ENCODE measurements around the gene ARHGDIG. TPM values are rescaled to one million over a fixed set of nuclear protein-coding genes. Genes with fewer than 3 reads are reported as not detected.
A peak's percentile ranks its signal among the peaks of the same experiment; 100 is the strongest.

ARHGDIG gene
- total and polyA plus RNA-seq, 2 experiments from 2014 or later = 0.78 to 1.0 TPM

DNA sequence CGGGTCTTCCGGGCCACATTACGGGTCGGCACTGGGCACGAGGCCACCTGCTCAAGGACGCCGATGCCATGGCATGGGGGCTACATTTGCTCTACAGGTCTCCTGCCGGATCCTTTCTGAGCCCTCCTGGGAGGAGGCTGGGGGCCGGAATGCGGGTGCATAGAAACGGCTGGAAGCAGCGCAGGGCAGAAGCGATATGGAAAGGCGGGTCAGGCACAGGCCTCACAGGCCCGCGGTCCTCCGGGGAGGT, 43.7 kb downstream of the ARHGDIG start:
- H3K36me3 Mint-ChIP-seq (ENCODE audit: low read depth) = peaks cover 5% of the 10 kb centered on the region; the same call in 2 of the 3 replicates
- Histone ChIP-seq H3K36me3 (ENCODE audit: insufficient read depth) (no peaks in the 10 kb centered on the region), H2AFZ (no peak overlapping the region), H3K27me3 (ENCODE audit: insufficient read depth) (no peaks in the 10 kb centered on the region), H3K4me1 (ENCODE audit: insufficient read depth) (peaks cover 4% of the 10 kb centered on the region; the same call in 1 of the 2 replicates), H3F3A (replicated peaks; ENCODE audit: low read depth) (peaks cover 3% of the 10 kb centered on the region; the same call in 1 of the 2 replicates), H4K20me1 (replicated peaks; ENCODE audit: insufficient read depth) (peaks cover 31% of the 10 kb centered on the region), H3K79me2 (replicated peaks; ENCODE audit: insufficient read depth) (peaks cover 97% of the 10 kb centered on the region), H3K4me3 (no peak overlapping the region), H3K4me2 (no peak overlapping the region), H3K9me2 (ENCODE audit: insufficient read depth) (no peaks in the 10 kb centered on the region), H3K27ac (ENCODE audit: low read depth) (0 out of 2 replicates have a peak overlapping the region, but pooled peaks have one; percentile 55)
- TF ChIP-seq EZH2phosphoT487 (IDR thresholded peaks at IDR 0.05; ENCODE audit: unreplicated experiment) (no peak), STAT1 (IDR thresholded peaks at IDR 0.05; ENCODE audit: unreplicated experiment) (no peak), ZNF331 (CRISPR knock-in tag; IDR thresholded peaks at IDR 0.05; ENCODE audit: low read depth) (no peak), NANOG (IDR thresholded peaks at IDR 0.05; ENCODE audit: borderline replicate concordance) (no peak), CREB1 (CRISPR knock-in tag; IDR thresholded peaks at IDR 0.05; ENCODE audit: low read depth) (no peak), ZNF114 (CRISPR knock-in tag; IDR thresholded peaks at IDR 0.05) (no peak), JUNB (IDR thresholded peaks at IDR 0.05; ENCODE audit: unreplicated experiment) (no peak), EZH2 (IDR thresholded peaks at IDR 0.05; ENCODE audit: low read depth, unreplicated experiment) (no peak), POLR2AphosphoS5 (IDR thresholded peaks at IDR 0.05; ENCODE audit: low read depth) (no peak)
- TF ChIP-seq, protein P1, sequence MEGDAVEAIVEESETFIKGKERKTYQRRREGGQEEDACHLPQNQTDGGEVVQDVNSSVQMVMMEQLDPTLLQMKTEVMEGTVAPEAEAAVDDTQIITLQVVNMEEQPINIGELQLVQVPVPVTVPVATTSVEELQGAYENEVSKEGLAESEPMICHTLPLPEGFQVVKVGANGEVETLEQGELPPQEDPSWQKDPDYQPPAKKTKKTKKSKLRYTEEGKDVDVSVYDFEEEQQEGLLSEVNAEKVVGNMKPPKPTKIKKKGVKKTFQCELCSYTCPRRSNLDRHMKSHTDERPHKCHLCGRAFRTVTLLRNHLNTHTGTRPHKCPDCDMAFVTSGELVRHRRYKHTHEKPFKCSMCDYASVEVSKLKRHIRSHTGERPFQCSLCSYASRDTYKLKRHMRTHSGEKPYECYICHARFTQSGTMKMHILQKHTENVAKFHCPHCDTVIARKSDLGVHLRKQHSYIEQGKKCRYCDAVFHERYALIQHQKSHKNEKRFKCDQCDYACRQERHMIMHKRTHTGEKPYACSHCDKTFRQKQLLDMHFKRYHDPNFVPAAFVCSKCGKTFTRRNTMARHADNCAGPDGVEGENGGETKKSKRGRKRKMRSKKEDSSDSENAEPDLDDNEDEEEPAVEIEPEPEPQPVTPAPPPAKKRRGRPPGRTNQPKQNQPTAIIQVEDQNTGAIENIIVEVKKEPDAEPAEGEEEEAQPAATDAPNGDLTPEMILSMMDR (conservative IDR thresholded peaks at IDR 0.05; ENCODE audit: low read depth in 2 of 2) = no peak
- TF ChIP-seq, protein P2, sequence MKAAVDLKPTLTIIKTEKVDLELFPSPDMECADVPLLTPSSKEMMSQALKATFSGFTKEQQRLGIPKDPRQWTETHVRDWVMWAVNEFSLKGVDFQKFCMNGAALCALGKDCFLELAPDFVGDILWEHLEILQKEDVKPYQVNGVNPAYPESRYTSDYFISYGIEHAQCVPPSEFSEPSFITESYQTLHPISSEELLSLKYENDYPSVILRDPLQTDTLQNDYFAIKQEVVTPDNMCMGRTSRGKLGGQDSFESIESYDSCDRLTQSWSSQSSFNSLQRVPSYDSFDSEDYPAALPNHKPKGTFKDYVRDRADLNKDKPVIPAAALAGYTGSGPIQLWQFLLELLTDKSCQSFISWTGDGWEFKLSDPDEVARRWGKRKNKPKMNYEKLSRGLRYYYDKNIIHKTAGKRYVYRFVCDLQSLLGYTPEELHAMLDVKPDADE (IDR thresholded peaks at IDR 0.05) = no peak
- TF ChIP-seq, protein P3, sequence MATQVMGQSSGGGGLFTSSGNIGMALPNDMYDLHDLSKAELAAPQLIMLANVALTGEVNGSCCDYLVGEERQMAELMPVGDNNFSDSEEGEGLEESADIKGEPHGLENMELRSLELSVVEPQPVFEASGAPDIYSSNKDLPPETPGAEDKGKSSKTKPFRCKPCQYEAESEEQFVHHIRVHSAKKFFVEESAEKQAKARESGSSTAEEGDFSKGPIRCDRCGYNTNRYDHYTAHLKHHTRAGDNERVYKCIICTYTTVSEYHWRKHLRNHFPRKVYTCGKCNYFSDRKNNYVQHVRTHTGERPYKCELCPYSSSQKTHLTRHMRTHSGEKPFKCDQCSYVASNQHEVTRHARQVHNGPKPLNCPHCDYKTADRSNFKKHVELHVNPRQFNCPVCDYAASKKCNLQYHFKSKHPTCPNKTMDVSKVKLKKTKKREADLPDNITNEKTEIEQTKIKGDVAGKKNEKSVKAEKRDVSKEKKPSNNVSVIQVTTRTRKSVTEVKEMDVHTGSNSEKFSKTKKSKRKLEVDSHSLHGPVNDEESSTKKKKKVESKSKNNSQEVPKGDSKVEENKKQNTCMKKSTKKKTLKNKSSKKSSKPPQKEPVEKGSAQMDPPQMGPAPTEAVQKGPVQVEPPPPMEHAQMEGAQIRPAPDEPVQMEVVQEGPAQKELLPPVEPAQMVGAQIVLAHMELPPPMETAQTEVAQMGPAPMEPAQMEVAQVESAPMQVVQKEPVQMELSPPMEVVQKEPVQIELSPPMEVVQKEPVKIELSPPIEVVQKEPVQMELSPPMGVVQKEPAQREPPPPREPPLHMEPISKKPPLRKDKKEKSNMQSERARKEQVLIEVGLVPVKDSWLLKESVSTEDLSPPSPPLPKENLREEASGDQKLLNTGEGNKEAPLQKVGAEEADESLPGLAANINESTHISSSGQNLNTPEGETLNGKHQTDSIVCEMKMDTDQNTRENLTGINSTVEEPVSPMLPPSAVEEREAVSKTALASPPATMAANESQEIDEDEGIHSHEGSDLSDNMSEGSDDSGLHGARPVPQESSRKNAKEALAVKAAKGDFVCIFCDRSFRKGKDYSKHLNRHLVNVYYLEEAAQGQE (IDR thresholded peaks at IDR 0.05; ENCODE audit: unreplicated experiment) = no peak
- TF ChIP-seq, protein P4, sequence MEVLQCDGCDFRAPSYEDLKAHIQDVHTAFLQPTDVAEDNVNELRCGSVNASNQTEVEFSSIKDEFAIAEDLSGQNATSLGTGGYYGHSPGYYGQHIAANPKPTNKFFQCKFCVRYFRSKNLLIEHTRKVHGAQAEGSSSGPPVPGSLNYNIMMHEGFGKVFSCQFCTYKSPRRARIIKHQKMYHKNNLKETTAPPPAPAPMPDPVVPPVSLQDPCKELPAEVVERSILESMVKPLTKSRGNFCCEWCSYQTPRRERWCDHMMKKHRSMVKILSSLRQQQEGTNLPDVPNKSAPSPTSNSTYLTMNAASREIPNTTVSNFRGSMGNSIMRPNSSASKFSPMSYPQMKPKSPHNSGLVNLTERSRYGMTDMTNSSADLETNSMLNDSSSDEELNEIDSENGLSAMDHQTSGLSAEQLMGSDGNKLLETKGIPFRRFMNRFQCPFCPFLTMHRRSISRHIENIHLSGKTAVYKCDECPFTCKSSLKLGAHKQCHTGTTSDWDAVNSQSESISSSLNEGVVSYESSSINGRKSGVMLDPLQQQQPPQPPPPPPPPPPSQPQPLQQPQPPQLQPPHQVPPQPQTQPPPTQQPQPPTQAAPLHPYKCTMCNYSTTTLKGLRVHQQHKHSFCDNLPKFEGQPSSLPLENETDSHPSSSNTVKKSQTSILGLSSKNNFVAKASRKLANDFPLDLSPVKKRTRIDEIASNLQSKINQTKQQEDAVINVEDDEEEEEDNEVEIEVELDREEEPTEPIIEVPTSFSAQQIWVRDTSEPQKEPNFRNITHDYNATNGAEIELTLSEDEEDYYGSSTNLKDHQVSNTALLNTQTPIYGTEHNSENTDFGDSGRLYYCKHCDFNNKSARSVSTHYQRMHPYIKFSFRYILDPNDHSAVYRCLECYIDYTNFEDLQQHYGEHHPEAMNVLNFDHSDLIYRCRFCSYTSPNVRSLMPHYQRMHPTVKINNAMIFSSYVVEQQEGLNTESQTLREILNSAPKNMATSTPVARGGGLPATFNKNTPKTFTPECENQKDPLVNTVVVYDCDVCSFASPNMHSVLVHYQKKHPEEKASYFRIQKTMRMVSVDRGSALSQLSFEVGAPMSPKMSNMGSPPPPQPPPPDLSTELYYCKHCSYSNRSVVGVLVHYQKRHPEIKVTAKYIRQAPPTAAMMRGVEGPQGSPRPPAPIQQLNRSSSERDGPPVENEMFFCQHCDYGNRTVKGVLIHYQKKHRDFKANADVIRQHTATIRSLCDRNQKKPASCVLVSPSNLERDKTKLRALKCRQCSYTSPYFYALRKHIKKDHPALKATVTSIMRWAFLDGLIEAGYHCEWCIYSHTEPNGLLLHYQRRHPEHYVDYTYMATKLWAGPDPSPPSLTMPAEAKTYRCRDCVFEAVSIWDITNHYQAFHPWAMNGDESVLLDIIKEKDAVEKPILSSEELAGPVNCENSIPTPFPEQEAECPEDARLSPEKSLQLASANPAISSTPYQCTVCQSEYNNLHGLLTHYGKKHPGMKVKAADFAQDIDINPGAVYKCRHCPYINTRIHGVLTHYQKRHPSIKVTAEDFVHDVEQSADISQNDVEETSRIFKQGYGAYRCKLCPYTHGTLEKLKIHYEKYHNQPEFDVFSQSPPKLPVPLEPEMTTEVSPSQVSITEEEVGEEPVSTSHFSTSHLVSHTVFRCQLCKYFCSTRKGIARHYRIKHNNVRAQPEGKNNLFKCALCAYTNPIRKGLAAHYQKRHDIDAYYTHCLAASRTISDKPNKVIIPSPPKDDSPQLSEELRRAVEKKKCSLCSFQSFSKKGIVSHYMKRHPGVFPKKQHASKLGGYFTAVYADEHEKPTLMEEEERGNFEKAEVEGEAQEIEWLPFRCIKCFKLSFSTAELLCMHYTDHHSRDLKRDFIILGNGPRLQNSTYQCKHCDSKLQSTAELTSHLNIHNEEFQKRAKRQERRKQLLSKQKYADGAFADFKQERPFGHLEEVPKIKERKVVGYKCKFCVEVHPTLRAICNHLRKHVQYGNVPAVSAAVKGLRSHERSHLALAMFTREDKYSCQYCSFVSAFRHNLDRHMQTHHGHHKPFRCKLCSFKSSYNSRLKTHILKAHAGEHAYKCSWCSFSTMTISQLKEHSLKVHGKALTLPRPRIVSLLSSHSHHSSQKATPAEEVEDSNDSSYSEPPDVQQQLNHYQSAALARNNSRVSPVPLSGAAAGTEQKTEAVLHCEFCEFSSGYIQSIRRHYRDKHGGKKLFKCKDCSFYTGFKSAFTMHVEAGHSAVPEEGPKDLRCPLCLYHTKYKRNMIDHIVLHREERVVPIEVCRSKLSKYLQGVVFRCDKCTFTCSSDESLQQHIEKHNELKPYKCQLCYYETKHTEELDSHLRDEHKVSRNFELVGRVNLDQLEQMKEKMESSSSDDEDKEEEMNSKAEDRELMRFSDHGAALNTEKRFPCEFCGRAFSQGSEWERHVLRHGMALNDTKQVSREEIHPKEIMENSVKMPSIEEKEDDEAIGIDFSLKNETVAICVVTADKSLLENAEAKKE (CRISPR knock-in tag; IDR thresholded peaks at IDR 0.05) = no peak
- no peak for DNase-seq (ENCODE audit: low spot score)
- no peak overlapping the region for H3K27ac Mint-ChIP-seq
- peak; percentile 6; the same call in 2 of the 3 replicates for ATAC-seq
- H3K27me3 Mint-ChIP-seq (ENCODE audit: insufficient read depth, low read depth, poor library complexity) = peaks cover 6% of the 10 kb centered on the region
- H3K4me3 Mint-ChIP-seq = no peak overlapping the region
- peaks cover 25% of the 10 kb centered on the region for H3K4me1 Mint-ChIP-seq
- no peaks in the 10 kb centered on the region for H3K9me3 Mint-ChIP-seq

Data from GM23338 (cell line).